Activated CD8-positive, alpha-beta T cell treated with anti-CD3 and anti-CD28 coated beads, Interleukin-2, amount 10 ng/mL, durations not matched to agents 7 days and 5 days (primary cell): Measurements from ENCODE around the gene STARD6. TPM values are rescaled to one million over a fixed set of nuclear protein-coding genes. Genes with fewer than 3 reads are reported as not detected.

Experiments used
- ATAC-seq: fragments of 150-1000 bp; cut with Tn5 transposase; one replicate; pipeline ENCODE4 v1.10.0; 2021; ENCODE audit warnings: moderate library complexity
- CTCF ChIA-PET: fragments of 350-600 bp; sonication (Branson Sonifier 250); formaldehyde crosslinking; loops from one replicate; lab custom pipeline; 2021; ENCODE audit warnings: antibody characterized with exemption; lab: Charles Lee
- POLR2A ChIA-PET: fragments of 350-600 bp; sonication (Branson Sonifier 250); formaldehyde crosslinking; loops from one replicate; lab custom pipeline; 2021; ENCODE audit warnings: antibody characterized with exemption; lab: Charles Lee
- DNase-seq: peaks from one replicate; pipeline ENCODE4 v3.0.0-alpha.2; 2020
- H3K27ac Mint-ChIP-seq: one replicate; pipeline ENCODE4 v1.8.0; 2021; ENCODE audit warnings: mild to moderate bottlenecking, mixed read lengths
- H3K27me3 Mint-ChIP-seq: one replicate; pipeline ENCODE4 v1.8.0; 2021; ENCODE audit warnings: low read depth, mixed read lengths
- H3K36me3 Mint-ChIP-seq: one replicate; pipeline ENCODE4 v1.8.0; 2021; ENCODE audit warnings: low read depth, mixed read lengths
- H3K4me1 Mint-ChIP-seq: one replicate; pipeline ENCODE4 v1.8.0; 2021; ENCODE audit warnings: low read depth, mixed read lengths
- H3K4me3 Mint-ChIP-seq: one replicate; pipeline ENCODE4 v1.8.0; 2021; ENCODE audit warnings: mild to moderate bottlenecking, mixed read lengths
- H3K9me3 Mint-ChIP-seq: one replicate; pipeline ENCODE4 v1.8.0; 2022; ENCODE audit warnings: mixed read lengths; ENCODE audit not compliant: insufficient read depth
- total RNA-seq, 2 experiments: library from RNA; stranded (reverse); gene quantifications; one replicate each; pipeline ENCODE4 v1.2.3, GENCODE V29; 2021

The STARD6 gene, protein sequence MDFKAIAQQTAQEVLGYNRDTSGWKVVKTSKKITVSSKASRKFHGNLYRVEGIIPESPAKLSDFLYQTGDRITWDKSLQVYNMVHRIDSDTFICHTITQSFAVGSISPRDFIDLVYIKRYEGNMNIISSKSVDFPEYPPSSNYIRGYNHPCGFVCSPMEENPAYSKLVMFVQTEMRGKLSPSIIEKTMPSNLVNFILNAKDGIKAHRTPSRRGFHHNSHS
- total RNA-seq = not detected

DNA sequence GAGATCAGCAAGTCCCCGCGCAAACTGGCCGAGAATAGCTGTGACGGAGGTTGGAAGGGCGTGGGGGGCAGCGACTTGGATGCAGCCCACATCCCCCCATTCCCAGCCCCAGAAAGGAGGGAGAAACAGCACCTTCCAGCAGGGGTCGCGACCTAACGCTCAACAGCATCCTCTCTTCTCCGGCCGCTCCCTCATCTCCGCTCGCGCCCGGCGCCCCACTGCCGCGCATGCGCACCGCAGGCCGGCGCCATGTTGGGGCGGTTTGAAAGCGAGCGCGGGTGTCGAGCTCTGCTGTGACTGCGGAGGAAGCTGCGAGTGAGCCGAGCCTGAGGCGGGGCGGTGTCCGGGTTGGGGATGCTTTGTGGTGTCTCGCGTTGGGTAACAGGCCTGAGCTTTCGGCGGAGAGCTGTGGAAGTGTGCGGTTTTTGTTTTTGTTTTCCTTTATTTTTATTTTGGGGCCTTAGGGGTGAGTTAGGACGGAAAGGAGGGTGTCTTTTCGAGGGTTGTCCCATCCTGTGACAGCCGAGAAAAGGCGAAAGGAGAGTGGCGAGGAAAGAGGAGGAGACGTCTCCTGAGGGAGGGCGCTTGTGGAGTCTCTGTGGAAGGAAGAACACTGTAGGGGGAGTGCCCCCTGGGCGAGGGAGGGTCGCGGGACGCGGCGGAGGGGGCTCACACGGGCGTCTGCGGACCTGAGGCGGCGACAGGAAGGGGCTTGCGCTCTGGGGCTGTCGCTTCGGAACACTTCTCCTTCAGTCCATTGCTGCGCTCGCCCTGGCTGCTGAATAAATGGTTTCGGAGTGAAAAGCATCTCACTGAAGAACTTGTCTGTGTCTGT is at the start of gene STARD6, which contains the start of gene C18orf54:
Gene STARD6, minus strand, starts transcription at position 199 of the 835 bp plus-strand sequence. CDS start 3,285 bp downstream, outside the sequence.
Gene C18orf54, plus strand, starts transcription at position 247 of the 835 bp plus-strand sequence. CDS start 2,667 bp downstream, outside the sequence.
- ChIA-PET POLR2A (interaction anchor here (0.6 to 3.2 kb wide), 7 partner anchors 12 to 134 kb away, joined by 3 to 33 read pairs (median 5); partner anchors contain the start of genes MBD2 and POLI), CTCF (interaction anchor here (0.6 to 4.9 kb wide), 30 partner anchors 8 to 314 kb away, joined by 3 to 34 read pairs (median 4); partner anchors contain the start of genes MBD2 and POLI)
- Mint-ChIP-seq H3K36me3 (peaks cover 20% of the 10 kb centered on the region), H3K27ac (peak within 1 kb of the TSS; percentile 93), H3K4me3 (peak within 1 kb of the TSS; percentile 93), H3K9me3 (no peaks in the 10 kb centered on the region), H3K27me3 (peaks cover 3% of the 10 kb centered on the region), H3K4me1 (peaks cover 23% of the 10 kb centered on the region)
- ATAC-seq = peak; percentile 97
- peak; percentile 93 for DNase-seq

GRCh38 chr18:54405290-54405689 is 47.6 kb upstream of the STARD6 start:
- H3K36me3 Mint-ChIP-seq = no peaks in the 10 kb centered on the region
- DNase-seq (no peak), ATAC-seq (no peak)
- H3K27me3 Mint-ChIP-seq = peaks cover 14% of the 10 kb centered on the region
- no peaks in the 10 kb centered on the region for H3K9me3 Mint-ChIP-seq
- no peaks in the 10 kb centered on the region for H3K4me1 Mint-ChIP-seq
- CTCF ChIA-PET = no interaction called here
- H3K4me3 Mint-ChIP-seq = no peak overlapping the region
- H3K27ac Mint-ChIP-seq = no peak overlapping the region
- POLR2A ChIA-PET = no interaction called here

DNA sequence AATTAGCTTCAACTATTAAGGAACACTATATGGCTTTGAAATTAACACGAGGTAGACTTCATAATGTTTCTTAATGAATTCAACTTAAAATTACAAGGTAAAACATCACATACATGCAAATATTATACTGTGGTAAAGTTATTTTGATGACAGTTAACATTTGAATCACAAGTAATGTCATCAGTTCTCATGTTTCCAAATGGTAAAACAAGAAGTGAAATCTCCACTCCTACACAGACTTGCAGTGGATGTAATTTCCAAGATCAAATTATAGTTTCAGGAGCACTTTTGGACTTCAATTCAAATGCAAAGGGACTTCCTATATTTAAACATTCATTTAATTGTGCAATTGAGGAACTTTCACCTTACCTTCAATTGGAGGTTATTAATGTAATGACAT is 39.1 kb upstream of the STARD6 start:
- DNase-seq (no peak), ATAC-seq (no peak)
- no peak overlapping the region for H3K27ac Mint-ChIP-seq
- no peaks in the 10 kb centered on the region for H3K4me1 Mint-ChIP-seq
- ChIA-PET CTCF (no interaction called here), POLR2A (no interaction called here)
- H3K4me3 Mint-ChIP-seq = no peak overlapping the region
- peaks cover 14% of the 10 kb centered on the region for H3K27me3 Mint-ChIP-seq
- H3K9me3 Mint-ChIP-seq = no peaks in the 10 kb centered on the region
- H3K36me3 Mint-ChIP-seq = no peaks in the 10 kb centered on the region

GRCh38 chr18:54393648-54394294 is 36.1 kb upstream of the STARD6 start:
- DNase-seq = no peak
- peaks cover 9% of the 10 kb centered on the region for H3K4me1 Mint-ChIP-seq
- ATAC-seq = no peak
- no peak overlapping the region for H3K4me3 Mint-ChIP-seq
- POLR2A ChIA-PET = no interaction called here
- H3K9me3 Mint-ChIP-seq = no peaks in the 10 kb centered on the region
- H3K27ac Mint-ChIP-seq = no peak overlapping the region
- CTCF ChIA-PET = interaction anchor here (2.1 to 2.8 kb wide), 2 partner anchors 36 to 277 kb away, joined by 5 to 9 read pairs; partner anchors contain the start of genes C18orf54 and STARD6
- H3K27me3 Mint-ChIP-seq = peaks cover 18% of the 10 kb centered on the region
- H3K36me3 Mint-ChIP-seq = no peaks in the 10 kb centered on the region

- no peak overlapping the region for H3K27ac Mint-ChIP-seq
- ChIA-PET CTCF (interaction anchor here (0.8 to 2.8 kb wide), 20 partner anchors 11 to 591 kb away, joined by 3 to 9 read pairs (median 4); partner anchors contain the start of genes C18orf54 and STARD6), POLR2A (interaction anchor here (1.2 kb wide), 1 partner anchor 35 kb away, joined by 4 read pairs; the partner anchor contains the start of genes C18orf54 and STARD6)
- H3K36me3 Mint-ChIP-seq = no peaks in the 10 kb centered on the region
- peaks cover 15% of the 10 kb centered on the region for H3K27me3 Mint-ChIP-seq
- peaks cover 20% of the 10 kb centered on the region for H3K4me1 Mint-ChIP-seq
- ATAC-seq (peak; percentile 73), DNase-seq (no peak)
- no peaks in the 10 kb centered on the region for H3K9me3 Mint-ChIP-seq
- no peak overlapping the region for H3K4me3 Mint-ChIP-seq
Measured at GRCh38 chr18:54392543-54393023, 34.9 kb upstream of the STARD6 start.

GRCh38 chr18:54390838-54391237 is 33.2 kb upstream of the STARD6 start:
- Mint-ChIP-seq H3K27ac (no peak overlapping the region), H3K4me1 (peaks cover 21% of the 10 kb centered on the region), H3K36me3 (no peaks in the 10 kb centered on the region), H3K4me3 (no peak overlapping the region), H3K27me3 (peaks cover 8% of the 10 kb centered on the region), H3K9me3 (no peaks in the 10 kb centered on the region)
- POLR2A ChIA-PET = interaction anchor here (0.7 kb wide), 1 partner anchor 667 kb away, joined by 3 read pairs; no protein-coding TSS in a partner anchor
- CTCF ChIA-PET = interaction anchor here (0.9 to 1.1 kb wide), 4 partner anchors 15 to 280 kb away, joined by 3 to 6 read pairs (median 4); partner anchors contain the start of genes C18orf54 and STARD6
- no peak for DNase-seq
- ATAC-seq = no peak

GRCh38 chr18:54389143-54389505 is 31.5 kb upstream of the STARD6 start:
- CTCF ChIA-PET = interaction anchor here (1.2 kb wide), 1 partner anchor 282 kb away, joined by 3 read pairs; no protein-coding TSS in a partner anchor
- Mint-ChIP-seq H3K4me3 (no peak overlapping the region), H3K27me3 (peaks cover 6% of the 10 kb centered on the region)

DNA sequence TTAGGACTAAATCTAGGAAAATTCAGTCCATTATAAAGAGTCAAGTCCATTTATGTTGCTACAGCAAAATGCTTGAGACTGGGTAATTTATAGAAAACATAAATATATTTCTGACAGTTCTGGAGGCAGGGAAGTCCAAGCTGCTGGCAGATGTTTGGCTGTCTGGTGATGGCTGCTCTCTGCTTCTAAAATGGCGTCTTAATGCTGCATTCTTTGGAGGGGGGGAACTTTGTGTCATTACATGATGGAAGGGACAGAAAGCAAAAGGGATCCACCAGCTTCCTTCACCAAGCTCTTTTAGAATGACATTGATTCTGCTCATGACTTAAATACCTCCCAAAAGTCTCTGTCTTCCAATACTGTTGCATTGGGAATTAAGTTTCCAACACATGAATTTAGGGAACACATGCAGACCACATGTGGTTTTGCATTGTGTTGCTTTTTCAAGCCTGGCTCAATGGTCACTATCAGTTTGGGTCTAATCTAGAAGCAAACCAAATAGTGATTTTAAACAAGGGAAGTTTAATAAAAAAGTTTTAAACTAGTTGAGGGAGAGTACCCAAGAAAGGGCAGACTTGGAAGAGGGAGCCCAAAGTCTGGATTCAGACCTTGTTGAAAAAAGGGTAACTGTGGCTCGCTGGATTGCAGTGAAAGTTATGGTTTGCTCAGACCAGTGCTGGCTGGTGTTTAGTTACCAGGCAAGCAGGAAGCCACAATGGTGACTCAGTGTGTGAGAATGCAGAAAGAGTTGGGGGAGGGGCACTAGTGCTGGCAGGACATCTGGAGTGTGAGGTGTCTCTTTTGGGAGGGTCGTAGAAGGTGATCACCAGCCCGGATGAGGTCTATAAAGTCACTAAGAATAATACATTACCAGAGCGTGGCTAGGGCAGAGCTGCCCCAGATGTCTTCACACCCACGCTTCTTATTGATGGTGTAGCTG is 30.8 kb upstream of the STARD6 start:
- Mint-ChIP-seq H3K4me3 (peak overlapping the region; percentile 13), H3K27ac (no peak overlapping the region), H3K36me3 (no peaks in the 10 kb centered on the region), H3K27me3 (peaks cover 6% of the 10 kb centered on the region), H3K9me3 (no peaks in the 10 kb centered on the region), H3K4me1 (peaks cover 21% of the 10 kb centered on the region)
- DNase-seq = peak; percentile 61
- ATAC-seq = peak; percentile 65
- CTCF ChIA-PET = interaction anchor here (1.2 to 2.3 kb wide), 2 partner anchors 165 to 282 kb away, joined by 3 to 5 read pairs; no protein-coding TSS in a partner anchor
- POLR2A ChIA-PET = interaction anchor here (0.9 kb wide), 1 partner anchor 31 kb away, joined by 5 read pairs; the partner anchor contains the start of genes C18orf54 and STARD6

More at GRCh38 chr18:54389143-54389505, 31.5 kb upstream of the STARD6 start:
- ATAC-seq (peak; percentile 20), DNase-seq (no peak)
- no peaks in the 10 kb centered on the region for H3K9me3 Mint-ChIP-seq
- peaks cover 21% of the 10 kb centered on the region for H3K4me1 Mint-ChIP-seq
- no peak overlapping the region for H3K27ac Mint-ChIP-seq
- POLR2A ChIA-PET = interaction anchor here (0.9 kb wide), 1 partner anchor 31 kb away, joined by 5 read pairs; the partner anchor contains the start of genes C18orf54 and STARD6
- no peaks in the 10 kb centered on the region for H3K36me3 Mint-ChIP-seq

GRCh38 chr18:54387631-54388030 is 30.0 kb upstream of the STARD6 start:
- Mint-ChIP-seq H3K4me1 (peaks cover 21% of the 10 kb centered on the region), H3K27ac (no peak overlapping the region), H3K9me3 (no peaks in the 10 kb centered on the region), H3K4me3 (no peak overlapping the region), H3K36me3 (no peaks in the 10 kb centered on the region), H3K27me3 (peaks cover 6% of the 10 kb centered on the region)
- CTCF ChIA-PET = interaction anchor here (0.6 to 2.3 kb wide), 2 partner anchors 164 to 551 kb away, joined by 3 to 5 read pairs; no protein-coding TSS in a partner anchor
- POLR2A ChIA-PET = no interaction called here
- DNase-seq (no peak), ATAC-seq (no peak)
